Activated CD8-positive, alpha-beta T cell treated with anti-CD3 and anti-CD28 coated beads for 36 hours (primary cell): ENCODE data around the gene HOXD4. TPM values are rescaled to one million over a fixed set of nuclear protein-coding genes. Genes with fewer than 3 reads are reported as not detected.
A peak's percentile ranks its signal among the peaks of the same experiment; 100 is the strongest.

ENCODE experiments used
- ATAC-seq: fragments of 200-7000 bp; cut with Tn5 transposase; one replicate; pipeline ENCODE4 v1.10.0; 2021; ENCODE audit warnings: mild to moderate bottlenecking, moderate library complexity
- CTCF ChIA-PET: fragments of 350-600 bp; sonication (Branson Sonifier 250); formaldehyde crosslinking; loops from one replicate; lab custom pipeline; 2021; ENCODE audit warnings: antibody characterized with exemption; lab: Charles Lee
- POLR2A ChIA-PET: fragments of 350-600 bp; sonication (Branson Sonifier 250); formaldehyde crosslinking; loops from one replicate; lab custom pipeline; 2021; ENCODE audit warnings: antibody characterized with exemption; lab: Charles Lee
- DNase-seq: peaks from one replicate; pipeline ENCODE4 v3.0.0-alpha.2; 2020
- H3K27ac Mint-ChIP-seq: one replicate; pipeline ENCODE4 v1.8.0; 2021; ENCODE audit warnings: mild to moderate bottlenecking, mixed read lengths
- H3K27me3 Mint-ChIP-seq: one replicate; pipeline ENCODE4 v1.8.0; 2021; ENCODE audit warnings: mixed read lengths
- H3K36me3 Mint-ChIP-seq: one replicate; pipeline ENCODE4 v1.8.0; 2021; ENCODE audit warnings: low read depth, mixed read lengths
- H3K4me1 Mint-ChIP-seq: one replicate; pipeline ENCODE4 v1.8.0; 2021; ENCODE audit warnings: low read depth, mixed read lengths
- H3K4me3 Mint-ChIP-seq: one replicate; pipeline ENCODE4 v1.8.0; 2021; ENCODE audit warnings: mild to moderate bottlenecking, moderate library complexity, mixed read lengths
- H3K9me3 Mint-ChIP-seq: one replicate; pipeline ENCODE4 v1.8.0; 2021; ENCODE audit warnings: mixed read lengths
- intact Hi-C: fragments of 100-400 bp; cut with micrococcal nuclease; formaldehyde crosslinking; loops from one replicate; pipeline ENCODE4 v1.10.0; 2022
- total RNA-seq, 2 experiments: library from RNA; stranded (reverse); gene quantifications; one replicate each; pipeline ENCODE4 v1.2.3, GENCODE V29; 2021
- TF ChIP-seq, protein P1 (sequence below): fragments of 200-600 bp; IDR thresholded peaks from one replicate; pipeline ENCODE4 v1.8.0; 2022; ENCODE audit warnings: antibody characterized with exemption, mild to moderate bottlenecking

The HOXD4 gene
- total RNA-seq, 2 experiments from 2014 or later = not detected

DNA sequence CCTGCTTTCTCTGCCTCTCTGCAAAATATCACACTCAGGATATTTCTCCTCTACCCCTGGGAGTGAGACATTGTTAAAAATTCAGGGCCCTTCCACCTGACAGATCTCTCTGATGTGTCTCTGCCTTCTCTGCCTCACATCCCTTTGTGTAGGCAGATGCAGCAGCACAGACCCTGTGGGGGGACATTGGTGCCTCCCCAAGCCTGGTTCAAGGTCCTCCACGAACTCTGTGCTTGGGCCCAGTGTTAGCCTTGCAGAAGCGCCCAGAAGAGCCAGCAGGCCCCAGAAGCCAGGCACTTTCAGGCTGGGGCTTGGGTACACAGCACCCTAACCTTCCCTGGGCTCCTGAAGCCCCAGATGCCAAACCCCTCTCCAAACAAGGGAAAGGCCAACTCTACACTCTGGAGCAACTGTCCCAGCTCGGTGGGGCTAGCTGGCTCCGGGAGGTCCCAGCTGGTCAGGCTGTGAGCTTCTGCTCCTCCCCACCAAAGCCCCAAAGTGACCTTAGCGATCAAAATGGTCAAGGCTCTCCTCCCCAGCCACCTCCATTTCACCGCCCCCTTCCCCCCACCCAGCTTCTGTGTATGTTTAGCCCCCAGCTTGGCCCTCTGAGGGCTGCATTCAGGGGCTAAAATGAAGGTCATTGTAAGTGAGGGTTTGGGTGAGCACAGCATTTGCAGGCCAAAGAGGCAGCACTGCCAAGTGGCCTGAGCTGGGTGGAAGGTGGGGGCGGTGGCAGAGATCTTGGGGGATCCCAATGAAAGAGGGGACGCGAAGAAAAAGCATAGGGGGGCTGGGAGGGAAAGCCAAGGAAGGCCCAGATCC lies 26.2 kb upstream of the HOXD4 start:
- H3K4me3 Mint-ChIP-seq = no peak overlapping the region
- H3K4me1 Mint-ChIP-seq = peaks cover 22% of the 10 kb centered on the region
- ChIA-PET CTCF (interaction anchor here (0.9 to 9.8 kb wide), 11 partner anchors 10 to 1024 kb away, joined by 3 to 95 read pairs (median 21); partner anchors contain the start of gene HOXD10), POLR2A (no interaction called here)
- TF ChIP-seq, protein P1, sequence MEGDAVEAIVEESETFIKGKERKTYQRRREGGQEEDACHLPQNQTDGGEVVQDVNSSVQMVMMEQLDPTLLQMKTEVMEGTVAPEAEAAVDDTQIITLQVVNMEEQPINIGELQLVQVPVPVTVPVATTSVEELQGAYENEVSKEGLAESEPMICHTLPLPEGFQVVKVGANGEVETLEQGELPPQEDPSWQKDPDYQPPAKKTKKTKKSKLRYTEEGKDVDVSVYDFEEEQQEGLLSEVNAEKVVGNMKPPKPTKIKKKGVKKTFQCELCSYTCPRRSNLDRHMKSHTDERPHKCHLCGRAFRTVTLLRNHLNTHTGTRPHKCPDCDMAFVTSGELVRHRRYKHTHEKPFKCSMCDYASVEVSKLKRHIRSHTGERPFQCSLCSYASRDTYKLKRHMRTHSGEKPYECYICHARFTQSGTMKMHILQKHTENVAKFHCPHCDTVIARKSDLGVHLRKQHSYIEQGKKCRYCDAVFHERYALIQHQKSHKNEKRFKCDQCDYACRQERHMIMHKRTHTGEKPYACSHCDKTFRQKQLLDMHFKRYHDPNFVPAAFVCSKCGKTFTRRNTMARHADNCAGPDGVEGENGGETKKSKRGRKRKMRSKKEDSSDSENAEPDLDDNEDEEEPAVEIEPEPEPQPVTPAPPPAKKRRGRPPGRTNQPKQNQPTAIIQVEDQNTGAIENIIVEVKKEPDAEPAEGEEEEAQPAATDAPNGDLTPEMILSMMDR = no peak
- intact Hi-C loops = loop anchor here (5.0 kb wide), 4 partner anchors 37 to 1022 kb away; no protein-coding TSS in a partner anchor
- H3K9me3 Mint-ChIP-seq = no peaks in the 10 kb centered on the region
- peaks cover 72% of the 10 kb centered on the region for H3K27me3 Mint-ChIP-seq
- H3K36me3 Mint-ChIP-seq = no peaks in the 10 kb centered on the region
- no peak for DNase-seq
- no peak overlapping the region for H3K27ac Mint-ChIP-seq
- ATAC-seq = no peak

DNA sequence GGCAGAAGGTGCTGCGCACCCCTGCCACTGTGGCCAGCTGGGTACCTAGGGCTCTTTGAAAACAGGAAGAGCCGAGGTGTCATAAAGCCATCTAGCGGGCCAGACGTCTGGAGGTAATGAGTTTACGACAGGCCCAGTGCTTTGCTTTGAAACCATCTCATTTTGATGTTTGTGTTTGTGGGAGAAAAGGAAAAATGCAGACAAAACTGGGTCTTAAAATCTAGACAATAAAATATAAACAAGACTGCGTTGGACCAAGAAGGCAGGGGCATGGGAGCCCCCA lies 25.6 kb upstream of the HOXD4 start:
- Mint-ChIP-seq H3K36me3 (no peaks in the 10 kb centered on the region), H3K27me3 (peaks cover 69% of the 10 kb centered on the region), H3K4me3 (no peak overlapping the region), H3K27ac (no peak overlapping the region), H3K4me1 (peaks cover 22% of the 10 kb centered on the region), H3K9me3 (no peaks in the 10 kb centered on the region)
- ATAC-seq (no peak), DNase-seq (no peak)
- CTCF ChIA-PET = interaction anchor here (0.9 to 9.8 kb wide), 13 partner anchors 10 to 1023 kb away, joined by 3 to 95 read pairs (median 18); partner anchors contain the start of gene HOXD10
- intact Hi-C loops = loop anchor here (5.0 kb wide), 2 partner anchors 527 to 1022 kb away; no protein-coding TSS in a partner anchor
- POLR2A ChIA-PET = no interaction called here
- TF ChIP-seq, protein P1 = no peak

DNA sequence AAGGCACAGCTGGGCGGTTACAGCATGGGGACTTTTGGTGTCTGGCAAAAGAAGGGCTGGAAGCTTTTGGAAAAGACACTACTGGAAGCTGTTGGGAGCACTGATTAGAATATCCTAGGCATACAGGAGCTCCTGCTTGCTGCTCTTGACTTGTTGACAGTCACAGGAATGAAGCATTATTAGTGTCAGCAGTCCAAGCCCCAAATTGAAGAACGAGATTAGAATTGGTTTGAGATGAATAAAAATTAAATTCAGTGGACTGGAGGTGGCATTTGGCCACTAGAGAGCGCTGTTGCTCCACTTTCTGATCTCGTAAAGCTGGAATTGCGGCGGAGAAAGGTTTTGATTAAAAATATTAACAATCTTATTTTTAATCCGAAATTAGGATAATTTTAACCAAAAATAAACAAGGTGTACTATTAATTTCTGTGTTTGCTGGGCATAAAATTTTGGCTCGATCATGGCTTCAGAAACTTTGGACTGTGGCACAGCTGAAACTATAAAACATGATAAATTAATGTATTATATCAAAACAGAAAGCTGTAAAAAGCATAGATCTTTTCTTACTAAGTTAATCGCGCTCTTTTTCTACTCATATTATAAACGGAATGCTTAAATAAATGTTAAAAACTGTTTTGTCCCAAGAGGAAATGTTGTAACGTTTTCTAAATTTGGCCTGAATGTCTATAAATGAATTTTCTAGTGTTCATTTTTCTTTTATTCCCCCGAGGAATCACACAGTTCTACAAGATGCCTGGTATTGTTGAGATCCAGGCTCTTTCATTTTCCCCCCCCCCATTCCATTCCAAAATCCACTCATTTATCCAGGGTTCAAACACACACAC lies 24.2 kb upstream of the HOXD4 start:
- ChIA-PET CTCF (interaction anchor here (0.6 to 9.8 kb wide), 53 partner anchors 9 to 1038 kb away, joined by 3 to 95 read pairs (median 4); partner anchors contain the start of genes EVX2, HOXD10 and HOXD4), POLR2A (interaction anchor here (0.6 to 1.1 kb wide), 4 partner anchors 264 to 861 kb away, joined by 3 read pairs; no protein-coding TSS in a partner anchor)
- peaks cover 71% of the 10 kb centered on the region for H3K27me3 Mint-ChIP-seq
- TF ChIP-seq, protein P1 = peak; percentile 90
- H3K27ac Mint-ChIP-seq = no peak overlapping the region
- ATAC-seq (no peak), DNase-seq (peak; percentile 81)
- no peaks in the 10 kb centered on the region for H3K36me3 Mint-ChIP-seq
- H3K9me3 Mint-ChIP-seq = no peaks in the 10 kb centered on the region
- peaks cover 26% of the 10 kb centered on the region for H3K4me1 Mint-ChIP-seq
- intact Hi-C loops = loop anchor here (5.0 kb wide), 2 partner anchors 525 to 1020 kb away; no protein-coding TSS in a partner anchor
- no peak overlapping the region for H3K4me3 Mint-ChIP-seq

DNA sequence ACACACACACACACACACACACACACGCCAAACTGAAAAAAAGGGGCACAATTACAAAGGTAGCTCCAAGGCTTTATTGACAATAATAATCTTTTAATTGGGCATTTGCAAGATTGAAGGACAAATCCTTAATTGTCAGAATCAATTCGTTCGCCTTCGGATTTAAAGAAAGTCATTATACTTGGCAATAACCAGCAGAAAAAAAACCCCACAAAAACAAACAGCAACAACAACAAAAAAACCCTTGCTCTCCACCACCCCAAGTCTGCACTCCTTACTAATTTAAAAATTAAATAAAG lies 23.6 kb upstream of the HOXD4 start:
- Mint-ChIP-seq H3K27me3 (peaks cover 73% of the 10 kb centered on the region), H3K4me1 (peaks cover 28% of the 10 kb centered on the region), H3K27ac (no peak overlapping the region), H3K36me3 (no peaks in the 10 kb centered on the region), H3K9me3 (no peaks in the 10 kb centered on the region), H3K4me3 (no peak overlapping the region)
- TF ChIP-seq, protein P1 = no peak
- no peak for ATAC-seq
- ChIA-PET POLR2A (interaction anchor here (0.6 kb wide), 2 partner anchors 263 to 860 kb away, joined by 3 read pairs; no protein-coding TSS in a partner anchor), CTCF (interaction anchor here (0.6 to 9.8 kb wide), 29 partner anchors 9 to 1034 kb away, joined by 3 to 95 read pairs (median 8); partner anchors contain the start of genes HOXD10 and HOXD4)
- intact Hi-C loops = loop anchor here (5.0 kb wide), 2 partner anchors 525 to 1020 kb away; no protein-coding TSS in a partner anchor
- DNase-seq = no peak
